Neural cell (in vitro differentiated cells): ENCODE data around the gene GDPD4.

Experiments
- CTCF ChIP-seq: fragments of 450-650 bp; IDR thresholded peaks from 2 replicates; pipeline ENCODE4 v1.5.1; 2014; ENCODE audit warnings: antibody characterized with exemption, mild to moderate bottlenecking, moderate library complexity; ENCODE audit not compliant: poor library complexity, severe bottlenecking
- EZH2 ChIP-seq: fragments of 200-600, 300-800 bp; shearing (Covaris generic), sonication (generic); IDR thresholded peaks from 2 replicates; pipeline ENCODE4 v1.6.1; 2014; ENCODE audit warnings: antibody characterized with exemption, low read length, borderline replicate concordance, mild to moderate bottlenecking; ENCODE audit not compliant: insufficient read depth, poor library complexity, severe bottlenecking
- POLR2AphosphoS5 ChIP-seq: IDR thresholded peaks from 2 replicates; pipeline ENCODE4 v1.6.1; 2012
- RAD21 ChIP-seq: fragments of 450-650 bp; conservative IDR thresholded peaks from 2 replicates; pipeline ENCODE4 v1.6.1; 2014; ENCODE audit warnings: antibody characterized with exemption, mild to moderate bottlenecking, moderate library complexity
- REST ChIP-seq: IDR thresholded peaks from 2 replicates; pipeline ENCODE4 v1.6.1; 2012; ENCODE audit warnings: borderline replicate concordance
- SMC3 ChIP-seq: fragments of 450-650 bp; conservative IDR thresholded peaks from 2 replicates; pipeline ENCODE4 v1.6.1; 2014; ENCODE audit warnings: antibody characterized with exemption, mild to moderate bottlenecking, moderate library complexity; ENCODE audit not compliant: poor library complexity
- TAF1 ChIP-seq: IDR thresholded peaks from 2 replicates; pipeline ENCODE4 v1.6.1; 2012; ENCODE audit warnings: low read depth

- no peak for TF ChIP-seq CTCF
- TF ChIP-seq REST: no peak
- TF ChIP-seq POLR2AphosphoS5: no peak
- no peak for TF ChIP-seq EZH2
- TF ChIP-seq TAF1: no peak
- TF ChIP-seq SMC3: no peak
- TF ChIP-seq RAD21: no peak
These were observed 34.7 kb downstream of the GDPD4 start for GRCh38 chr11:77266766-77267165.
